Transverse colon (tissue), 4 donors: ENCODE measurements around the gene TNFSF15. TPM values are rescaled to one million over a fixed set of nuclear protein-coding genes. Genes with fewer than 3 reads are reported as not detected.

Source experiments
- DNase-seq: peaks from one replicate; pipeline ENCODE4 v3.0.0-alpha.2; 2019
- H3K27ac ChIP-seq, 4 donors: fragments of 200-600 bp; sonication (generic); 2 replicates each; pipeline ENCODE4 v1.5.1; 2016 to 2018; ENCODE audit warnings: inconsistent platforms in 4 of 4
- H3K27me3 ChIP-seq: fragments of 200-600 bp; sonication (generic); 2 replicates; pipeline ENCODE4 v1.5.1; 2017; ENCODE audit warnings: inconsistent platforms
- H3K36me3 ChIP-seq, 4 donors: fragments of 200-600 bp; sonication (generic); 2 replicates each; pipeline ENCODE4 v1.5.1; 2017 to 2019; ENCODE audit warnings: inconsistent platforms in 4 of 4
- H3K4me1 ChIP-seq, 4 donors: fragments of 200-600 bp; sonication (generic); 2 replicates each; pipeline ENCODE4 v1.5.1; 2017 to 2020; ENCODE audit warnings: inconsistent platforms in 4 of 4
- H3K4me3 ChIP-seq, 4 donors: fragments of 200-600 bp; sonication (generic); 1 replicate in 1 of 4; 2 replicates in 3 of 4; pipeline versions ENCODE4 v1.5.1 to v1.6.1; 2017 to 2019; ENCODE audit warnings: inconsistent platforms in 4 of 4
- H3K9me3 ChIP-seq, 2 donors: fragments of 200-600 bp; sonication (generic); 2 replicates each; pipeline ENCODE4 v1.5.1; 2017 to 2019; ENCODE audit warnings: inconsistent platforms in 2 of 2
- CTCF ChIP-seq, 5 experiments: fragments of 200-600 bp in 3 of 5; fragments of 450-650 bp in 2 of 5; sonication (generic) in 3 of 5; IDR thresholded peaks; 1 replicate in 2 of 5; 2 replicates in 3 of 5; pipeline ENCODE4 v1.5.1; 2016 to 2017; ENCODE audit warnings: antibody characterized with exemption in 5 of 5, inconsistent platforms in 3 of 5, mild to moderate bottlenecking in 2 of 5, moderate library complexity in 1 of 5
- EP300 ChIP-seq: sonication (generic); formaldehyde crosslinking; IDR thresholded peaks from one replicate; pipeline ENCODE4 v1.6.1; 2017; ENCODE audit warnings: antibody characterized with exemption, low read depth
- POLR2A ChIP-seq: fragments of 450-650 bp; IDR thresholded peaks from one replicate; pipeline ENCODE4 v1.6.1; 2016; ENCODE audit warnings: antibody characterized with exemption, mild to moderate bottlenecking, moderate library complexity
- POLR2AphosphoS5 ChIP-seq, 3 donors: sonication (generic); formaldehyde crosslinking; IDR thresholded peaks; one replicate each; pipeline ENCODE4 v1.6.1; 2016; ENCODE audit warnings: antibody characterized with exemption in 3 of 3
- WGBS, 2 donors: methylation state at CpG; one replicate each; pipeline ENCODE4 v1.1.5; 2018; ENCODE audit warnings: low coverage in 1 of 2; 5-methylcytosine and 5-hydroxymethylcytosine counted together
- in situ Hi-C, 4 donors: fragments of 200-750 bp; cut with MboI; loops; one replicate each; pipeline versions ENCODE4 v1.15.0 to v1.15.1; 2017; ENCODE audit warnings: low sequenced_read_pairs in 3 of 4, low pct_ligation_motif_present in 1 of 4, low pct_unique_long_range_greater_than_20kb in 1 of 4
- intact Hi-C: fragments of 100-400 bp; cut with DNase I; formaldehyde crosslinking; loops from one replicate; pipeline ENCODE4 v1.15.1; 2023; ENCODE audit warnings: low total_unique reads
- total RNA-seq, 4 donors: library from RNA; depleted of rRNA; stranded (reverse); fragments of >200 nt; gene quantifications; one replicate each; pipeline ENCODE4 v1.1.0, GENCODE V29; 2016

Gene TNFSF15
- total RNA-seq, 4 donors from 2014 or later: 0.37 to 2.0 (median 1.9) TPM

- no peak for DNase-seq
- Histone ChIP-seq H3K27me3 (no peaks in the 10 kb centered on the region), H3K4me3 (no peak overlapping the region), H3K27ac (peak overlapping the region in 1 of 4 donors; percentile 35), H3K9me3 (no peaks in the 10 kb centered on the region), H3K4me1 (peaks cover 0 to 26% (median 19%) of the 10 kb centered on the region in 4 donors), H3K36me3 (no peaks in the 10 kb centered on the region)
- intact Hi-C loops: no loop called here
- 46 to 52% methylated on average over 2 to 4 of the region's 4 CpGs for WGBS, 2 donors
- no peak for TF ChIP-seq POLR2A
- TF ChIP-seq POLR2AphosphoS5 (IDR thresholded peaks at IDR 0.05): peak in 1 of 3 donors; percentile 19
- in situ Hi-C loops: no loop called here
These were observed 46.3 kb upstream of the TNFSF15 start for GRCh38 chr9:114852050-114852594.

DNA sequence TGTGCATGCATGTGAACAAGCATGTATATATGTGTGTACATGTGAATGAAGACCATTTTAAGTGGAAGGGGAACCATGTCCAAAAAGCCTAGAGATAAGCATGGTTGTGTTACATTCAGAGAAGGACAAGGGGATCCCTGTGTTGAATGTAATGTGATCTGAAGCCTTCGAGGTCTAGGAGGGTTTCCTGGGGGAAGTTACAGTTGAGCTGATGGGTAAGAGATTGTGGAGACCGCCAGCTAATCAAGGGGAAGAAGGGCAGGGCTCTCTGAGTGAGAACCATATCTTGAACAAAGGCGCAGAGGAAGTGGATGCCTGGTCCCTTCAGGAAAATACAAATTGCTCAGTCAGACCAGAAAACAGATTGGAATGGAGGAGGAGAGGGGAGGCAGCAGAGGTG, 45.5 kb upstream of the TNFSF15 start:
- Histone ChIP-seq H3K4me1 (peaks cover 0 to 26% (median 19%) of the 10 kb centered on the region in 4 donors), H3K4me3 (no peak overlapping the region), H3K27me3 (no peaks in the 10 kb centered on the region), H3K27ac (no peak overlapping the region), H3K9me3 (no peaks in the 10 kb centered on the region), H3K36me3 (no peaks in the 10 kb centered on the region)
- intact Hi-C loops (no loop called here), in situ Hi-C loops (no loop called here)
- no peak for DNase-seq
- no peak for TF ChIP-seq POLR2A
- no peak for TF ChIP-seq CTCF (IDR thresholded peaks at IDR 0.05)
- no peak for TF ChIP-seq EP300
- TF ChIP-seq POLR2AphosphoS5 (IDR thresholded peaks at IDR 0.05): no peak
- 70 to 79% methylated on average over 3 of the region's 3 CpGs for WGBS, 2 donors

DNA sequence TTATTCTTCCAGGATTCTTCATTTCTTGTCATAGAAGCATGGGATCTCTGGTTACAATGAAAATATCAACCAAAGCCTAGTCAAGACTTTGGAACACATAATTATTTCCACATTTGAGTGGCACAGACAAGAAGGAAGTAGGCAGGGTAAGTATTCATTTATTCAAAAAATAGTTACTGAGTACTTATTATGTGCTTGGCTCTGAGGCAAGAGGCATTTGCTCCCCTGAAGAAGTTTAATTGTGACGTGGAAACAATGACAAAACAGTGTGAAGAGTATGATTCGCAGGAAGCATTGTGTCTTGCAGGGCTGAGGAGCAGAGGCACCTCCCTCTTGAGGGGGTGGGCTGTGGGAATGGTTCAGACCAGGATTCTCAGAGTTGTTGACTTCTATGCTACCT, 45.0 kb upstream of the TNFSF15 start:
- no peak for TF ChIP-seq EP300
- no peak for TF ChIP-seq POLR2AphosphoS5 (IDR thresholded peaks at IDR 0.05)
- no peak for TF ChIP-seq CTCF (IDR thresholded peaks at IDR 0.05)
- TF ChIP-seq POLR2A: no peak
- 79 to 81% methylated on average over 2 of the region's 2 CpGs for whole genome bisulfite sequencing, 2 donors
- H3K27me3 ChIP-seq: no peaks in the 10 kb centered on the region
- no peak for DNase-seq
- in situ Hi-C loops: no loop called here
- H3K27ac ChIP-seq: no peak overlapping the region
- no peaks in the 10 kb centered on the region for H3K9me3 ChIP-seq
- peaks cover 0 to 26% (median 19%) of the 10 kb centered on the region in 4 donors for H3K4me1 ChIP-seq
- intact Hi-C loops: no loop called here
- H3K4me3 ChIP-seq: no peak overlapping the region
- H3K36me3 ChIP-seq: no peaks in the 10 kb centered on the region

- no peaks in the 10 kb centered on the region for H3K9me3 ChIP-seq
- H3K4me1 ChIP-seq: peaks cover 0 to 26% (median 19%) of the 10 kb centered on the region in 4 donors
- H3K4me3 ChIP-seq: no peak overlapping the region
- H3K27me3 ChIP-seq: no peaks in the 10 kb centered on the region
- in situ Hi-C loops: no loop called here
- no peak for DNase-seq
- WGBS, 2 donors: 68 to 87% methylated on average over 2 of the region's 2 CpGs
- TF ChIP-seq CTCF (IDR thresholded peaks at IDR 0.05) (no peak), POLR2A (no peak), POLR2AphosphoS5 (IDR thresholded peaks at IDR 0.05) (no peak), EP300 (no peak)
- H3K36me3 ChIP-seq: no peaks in the 10 kb centered on the region
- no peak overlapping the region for H3K27ac ChIP-seq
- intact Hi-C loops: no loop called here
These were observed 43.6 kb upstream of the TNFSF15 start for GRCh38 chr9:114849450-114849849.
